HG03196 (cell line): ENCODE results near the gene MLPH.
A peak's percentile ranks its signal among the peaks of the same experiment; 100 is the strongest.

Experiments
- ATAC-seq: cut with Tn5 transposase; IDR thresholded peaks from one replicate; pipeline ENCODE4 v1.9.1; 2021; ENCODE audit not compliant: unreplicated experiment

The MLPH gene

GRCh38 chr2:237599465-237600110, 112.5 kb downstream of the MLPH start:
- no peak for ATAC-seq

GRCh38 chr2:237600205-237600846, 113.3 kb downstream of the MLPH start:
- no peak for ATAC-seq

GRCh38 chr2:237601453-237602116, 114.5 kb downstream of the MLPH start:
- no peak for ATAC-seq

- ATAC-seq: no peak
Measured at GRCh38 chr2:237602409-237602808, 115.4 kb downstream of the MLPH start.

GRCh38 chr2:237603049-237603717, 116.1 kb downstream of the MLPH start:
- ATAC-seq: no peak

- ATAC-seq: peak; percentile 68
Measured at GRCh38 chr2:237603718-237604362, 116.8 kb downstream of the MLPH start.

- no peak for ATAC-seq
Measured at GRCh38 chr2:237604391-237604790, 117.3 kb downstream of the MLPH start.
